NCI-H1417 treated with DMSO at 0.1 percent for 48 hours (cell line): Measurements from ENCODE around the gene LMNB1.

ENCODE experiments used
- DNase-seq: peaks from one replicate; lab custom pipeline; 2025; lab: John Stamatoyannopoulos, UW

Gene LMNB1

GRCh38 chr5:126855266-126855665 lies 78.3 kb downstream of the LMNB1 start:
- no peak for DNase-seq

GRCh38 chr5:126857472-126858410 lies 80.8 kb downstream of the LMNB1 start:
- no peak for DNase-seq

GRCh38 chr5:126858441-126858840 lies 81.5 kb downstream of the LMNB1 start:
- DNase-seq, result no peak

GRCh38 chr5:126863402-126863801 lies 86.5 kb downstream of the LMNB1 start:
- DNase-seq, result no peak

GRCh38 chr5:126864042-126864688 lies 87.2 kb downstream of the LMNB1 start:
- DNase-seq, result no peak

GRCh38 chr5:126865299-126865698 lies 88.4 kb downstream of the LMNB1 start:
- no peak for DNase-seq

- DNase-seq, result no peak
Measured at GRCh38 chr5:126866851-126867636, 90.1 kb downstream of the LMNB1 start.

- peak; percentile 45 for DNase-seq
Measured at GRCh38 chr5:126868338-126869004, 91.5 kb downstream of the LMNB1 start.

GRCh38 chr5:126869005-126869451 lies 92.1 kb downstream of the LMNB1 start:
- peak; percentile 45 for DNase-seq

GRCh38 chr5:126871441-126871840 lies 94.5 kb downstream of the LMNB1 start:
- no peak for DNase-seq

GRCh38 chr5:126872561-126873354 lies 95.8 kb downstream of the LMNB1 start:
- no peak for DNase-seq

- DNase-seq, result peak; percentile 11
Measured at GRCh38 chr5:126875303-126875785, 98.4 kb downstream of the LMNB1 start.

- DNase-seq, result no peak
Measured at GRCh38 chr5:126877602-126878001, 100.7 kb downstream of the LMNB1 start.

- no peak for DNase-seq
Measured at GRCh38 chr5:126878085-126878484, 101.1 kb downstream of the LMNB1 start.

GRCh38 chr5:126878634-126879033 lies 101.7 kb downstream of the LMNB1 start:
- no peak for DNase-seq

- no peak for DNase-seq
Measured at GRCh38 chr5:126881821-126882600, 105.1 kb downstream of the LMNB1 start.

GRCh38 chr5:126883564-126884245 lies 106.8 kb downstream of the LMNB1 start:
- no peak for DNase-seq

GRCh38 chr5:126884269-126884819 lies 107.4 kb downstream of the LMNB1 start:
- no peak for DNase-seq
